ENCODE results near the gene COL15A1.
A peak's percentile ranks its signal among the peaks of the same experiment; 100 is the strongest.

COL15A1 gene

GRCh38 chr9:99116003-99116411 lies 172.3 kb downstream of the COL15A1 start:
- peaks cover 46% of the 10 kb centered on the region for H3K4me1 ChIP-seq
- H4K20me1 ChIP-seq = peaks cover 92% of the 10 kb centered on the region

GRCh38 chr9:99118782-99119466 lies 175.2 kb downstream of the COL15A1 start:
- Histone ChIP-seq H4K20me1 (peaks cover 90% of the 10 kb centered on the region), H3K4me1 (peaks cover 42% of the 10 kb centered on the region), H3K9ac (no peak overlapping the region), H3K27ac (no peak overlapping the region), H3K4me3 (no peak overlapping the region), H3K4me2 (peak overlapping the region; percentile 55), H3K27me3 (no peaks in the 10 kb centered on the region), H3K9me3 (no peaks in the 10 kb centered on the region), H3K36me3 (no peaks in the 10 kb centered on the region)
- no peak for TF ChIP-seq Cebpa-rat (IDR thresholded peaks at IDR 0.05)

More at GRCh38 chr9:99116003-99116411, 172.3 kb downstream of the COL15A1 start:
- H3K27me3 ChIP-seq = no peaks in the 10 kb centered on the region
- H3K36me3 ChIP-seq = no peaks in the 10 kb centered on the region
- no peak overlapping the region for H3K4me3 ChIP-seq
- no peak overlapping the region for H3K9ac ChIP-seq
- no peak for TF ChIP-seq Cebpa-rat (IDR thresholded peaks at IDR 0.05)
- no peak overlapping the region for H3K27ac ChIP-seq
- H3K9me3 ChIP-seq = no peaks in the 10 kb centered on the region
- no peak overlapping the region for H3K4me2 ChIP-seq

GRCh38 chr9:99119976-99120655 lies 176.4 kb downstream of the COL15A1 start:
- Histone ChIP-seq H3K36me3 (no peaks in the 10 kb centered on the region), H3K4me2 (peak overlapping the region; percentile 55), H3K27ac (no peak overlapping the region), H3K27me3 (no peaks in the 10 kb centered on the region), H3K4me1 (peaks cover 42% of the 10 kb centered on the region), H3K9ac (no peak overlapping the region), H3K9me3 (no peaks in the 10 kb centered on the region), H3K4me3 (no peak overlapping the region), H4K20me1 (peaks cover 80% of the 10 kb centered on the region)
- no peak for TF ChIP-seq Cebpa-rat (IDR thresholded peaks at IDR 0.05)

Data from BLaER1 (cell line).